GM18505 (cell line): ENCODE data around the gene CEP170B.

Experiments
- ATAC-seq: cut with Tn5 transposase; IDR thresholded peaks from one replicate; pipeline ENCODE4 v1.9.1; 2021; ENCODE audit not compliant: unreplicated experiment
- POLR2A ChIP-seq: IDR thresholded peaks from 4 replicates; pipeline ENCODE4 v1.6.1; 2011; ENCODE audit warnings: borderline replicate concordance; ENCODE audit not compliant: insufficient read depth, insufficient read length; ENCODE audit errors: extremely low read depth

The CEP170B gene

DNA sequence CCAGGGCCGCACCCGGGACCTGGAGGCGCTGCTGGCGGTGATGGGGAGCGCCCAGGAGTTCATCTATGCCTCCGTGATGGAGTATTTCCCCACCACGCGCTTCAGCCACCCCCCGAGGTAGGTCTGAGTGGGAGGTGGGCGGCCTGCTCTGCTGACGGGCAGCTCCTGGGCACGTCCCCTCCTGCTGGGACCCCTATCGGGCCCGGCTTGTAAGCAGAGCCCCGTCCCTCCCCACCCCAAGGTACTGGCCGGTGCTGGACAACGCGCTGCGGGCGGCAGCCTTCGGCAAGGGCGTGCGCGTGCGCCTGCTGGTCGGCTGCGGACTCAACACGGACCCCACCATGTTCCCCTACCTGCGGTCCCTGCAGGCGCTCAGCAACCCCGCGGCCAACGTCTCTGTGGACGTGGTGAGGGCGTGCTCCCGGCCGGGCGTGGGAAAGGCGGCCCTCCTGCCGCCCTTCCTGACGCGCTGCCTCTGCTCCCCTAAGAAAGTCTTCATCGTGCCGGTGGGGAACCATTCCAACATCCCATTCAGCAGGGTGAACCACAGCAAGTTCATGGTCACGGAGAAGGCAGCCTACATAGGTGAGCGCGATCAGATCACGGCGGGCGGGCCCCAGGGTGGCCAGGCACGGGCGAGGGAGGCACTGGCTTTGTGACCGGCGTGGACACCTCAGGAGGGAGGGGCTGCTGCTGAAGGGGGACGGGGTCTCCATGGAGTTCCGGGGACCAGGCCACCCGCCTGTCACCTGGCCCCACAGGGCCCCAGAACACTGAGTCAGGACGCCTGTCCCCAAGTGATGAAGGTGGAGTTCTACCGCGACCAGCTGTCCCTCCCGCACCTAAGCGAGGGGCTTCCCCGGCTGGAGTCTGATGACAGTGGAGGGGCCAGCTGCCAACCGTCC is 67.0 kb downstream of the CEP170B start:
- no peak for TF ChIP-seq POLR2A
- no peak for ATAC-seq

DNA sequence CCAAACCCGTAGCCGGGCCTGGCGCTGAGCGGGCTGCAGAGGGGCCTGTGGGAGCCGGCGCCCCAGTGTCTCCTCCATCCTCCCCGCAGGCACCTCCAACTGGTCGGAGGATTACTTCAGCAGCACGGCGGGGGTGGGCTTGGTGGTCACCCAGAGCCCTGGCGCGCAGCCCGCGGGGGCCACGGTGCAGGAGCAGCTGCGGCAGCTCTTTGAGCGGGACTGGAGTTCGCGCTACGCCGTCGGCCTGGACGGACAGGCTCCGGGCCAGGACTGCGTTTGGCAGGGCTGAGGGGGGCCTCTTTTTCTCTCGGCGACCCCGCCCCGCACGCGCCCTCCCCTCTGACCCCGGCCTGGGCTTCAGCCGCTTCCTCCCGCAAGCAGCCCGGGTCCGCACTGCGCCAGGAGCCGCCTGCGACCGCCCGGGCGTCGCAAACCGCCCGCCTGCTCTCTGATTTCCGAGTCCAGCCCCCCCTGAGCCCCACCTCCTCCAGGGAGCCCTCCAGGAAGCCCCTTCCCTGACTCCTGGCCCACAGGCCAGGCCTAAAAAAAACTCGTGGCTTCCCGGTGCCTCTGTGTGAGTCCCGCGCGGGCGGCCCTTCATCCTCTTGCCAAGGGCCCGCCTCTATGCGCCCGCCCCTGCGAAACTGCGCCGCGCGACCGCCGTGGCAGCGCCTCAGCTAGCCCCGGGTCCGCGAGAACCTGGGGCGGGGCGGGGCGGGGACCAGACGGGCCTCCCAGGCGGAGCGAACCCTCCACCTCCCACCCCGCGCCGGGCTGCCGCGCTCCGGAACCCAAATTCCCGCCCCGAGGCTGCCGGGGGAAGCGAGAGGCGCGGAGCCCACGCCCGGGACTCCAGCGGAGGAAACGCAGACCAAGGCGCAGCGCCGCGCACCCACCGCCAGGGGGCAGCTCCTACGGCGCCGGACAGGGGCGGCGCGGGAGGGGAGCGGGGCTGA is 67.9 kb downstream of the CEP170B start:
- ATAC-seq, result peak; percentile 57
- no peak for TF ChIP-seq POLR2A

DNA sequence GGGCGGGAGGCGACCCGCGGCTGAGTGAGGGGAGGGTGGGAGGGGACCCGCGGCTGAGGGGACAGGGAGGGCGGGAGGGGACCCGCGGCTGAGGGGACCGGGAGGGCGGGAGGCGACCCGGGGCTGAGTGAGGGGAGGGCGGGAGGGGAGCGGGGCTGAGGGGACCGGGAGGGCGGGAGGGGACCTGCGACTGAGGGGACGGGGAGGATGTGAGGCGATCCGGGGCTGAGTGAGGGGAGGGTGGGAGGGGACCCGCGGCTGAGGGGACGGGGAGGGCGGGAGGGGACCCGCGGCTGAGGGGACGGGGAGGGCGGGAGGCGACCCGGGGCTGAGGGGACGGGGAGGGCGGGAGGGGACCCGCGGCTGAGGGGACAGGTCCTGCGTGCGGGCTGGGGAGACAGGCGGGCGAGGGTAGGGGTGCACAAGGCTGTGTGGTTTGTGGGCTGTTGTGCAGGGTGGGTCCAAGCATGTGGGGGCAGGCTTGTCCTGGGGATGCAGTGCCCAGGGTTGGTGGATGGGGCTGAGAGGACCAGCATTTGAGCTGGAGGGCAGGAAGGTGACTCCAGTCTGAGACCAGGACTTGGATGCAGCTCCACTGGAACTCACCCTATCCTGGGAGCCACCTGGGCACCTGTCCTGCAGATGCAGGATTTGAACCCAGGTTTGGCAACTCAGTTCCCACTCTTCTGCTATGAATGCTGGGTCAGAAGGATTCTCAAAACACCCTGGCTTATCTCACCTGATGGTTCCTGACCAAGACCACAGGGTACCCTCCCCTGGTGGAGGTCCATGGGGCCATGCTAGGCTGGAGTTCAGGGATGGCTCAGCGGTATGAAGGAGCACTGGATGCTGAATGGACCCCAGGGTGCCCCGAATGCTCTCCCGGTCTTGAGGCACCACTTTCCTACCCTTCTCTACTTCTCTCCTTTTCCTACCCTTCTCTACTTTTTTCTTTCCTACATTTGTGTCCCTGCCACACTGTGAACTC is 69.0 kb downstream of the CEP170B start:
- no peak for TF ChIP-seq POLR2A
- ATAC-seq, result no peak

DNA sequence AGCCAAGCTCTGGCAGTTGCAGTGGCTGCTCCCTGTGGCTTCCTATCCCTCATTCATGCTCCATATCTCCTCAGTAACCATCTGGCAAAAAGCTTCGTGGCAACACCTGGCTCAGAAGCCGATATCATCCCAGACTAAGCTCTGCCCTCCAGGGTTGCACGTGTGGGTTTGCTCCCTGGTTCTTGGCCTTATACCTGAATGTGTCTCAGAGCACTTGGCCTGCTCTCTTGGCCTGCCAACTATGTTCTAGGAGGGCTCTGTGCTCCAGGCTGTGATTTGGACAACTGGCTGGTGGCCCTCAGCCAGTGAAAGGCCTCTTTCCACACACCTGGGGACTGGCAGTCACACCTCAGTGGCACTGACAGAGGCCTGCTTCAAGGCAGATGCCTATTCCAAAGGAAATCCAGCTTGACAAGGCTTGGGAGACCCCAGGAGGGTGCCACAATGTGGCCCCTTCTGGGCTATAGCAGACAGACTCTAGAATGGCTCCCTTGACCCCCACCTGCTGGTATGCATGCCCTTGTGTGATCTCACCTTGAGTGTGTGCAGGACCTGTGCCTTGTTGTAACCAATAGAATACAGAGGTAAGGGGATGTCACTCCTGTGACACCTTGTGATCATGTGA is 70.1 kb downstream of the CEP170B start:
- no peak for TF ChIP-seq POLR2A
- no peak for ATAC-seq

DNA sequence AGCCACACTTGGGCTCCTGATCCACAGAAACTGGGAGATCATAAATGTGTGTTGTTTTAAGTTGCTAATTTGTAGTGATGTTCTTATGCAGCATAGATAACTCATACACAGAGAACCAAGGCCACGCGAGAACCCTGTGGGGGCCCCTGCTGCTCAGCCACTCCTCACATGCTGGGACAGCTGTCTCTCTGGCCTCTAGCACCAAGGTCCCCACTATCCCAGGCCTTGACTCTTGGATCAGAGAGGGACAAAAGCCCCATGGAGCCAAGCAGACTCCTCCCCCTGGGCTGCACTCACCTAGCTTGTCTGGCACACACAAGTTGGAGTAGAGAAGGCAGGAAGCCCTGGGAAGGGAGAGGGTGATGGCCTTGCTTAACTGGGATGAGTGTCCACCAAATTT is 70.9 kb downstream of the CEP170B start:
- TF ChIP-seq POLR2A, result no peak
- no peak for ATAC-seq

DNA sequence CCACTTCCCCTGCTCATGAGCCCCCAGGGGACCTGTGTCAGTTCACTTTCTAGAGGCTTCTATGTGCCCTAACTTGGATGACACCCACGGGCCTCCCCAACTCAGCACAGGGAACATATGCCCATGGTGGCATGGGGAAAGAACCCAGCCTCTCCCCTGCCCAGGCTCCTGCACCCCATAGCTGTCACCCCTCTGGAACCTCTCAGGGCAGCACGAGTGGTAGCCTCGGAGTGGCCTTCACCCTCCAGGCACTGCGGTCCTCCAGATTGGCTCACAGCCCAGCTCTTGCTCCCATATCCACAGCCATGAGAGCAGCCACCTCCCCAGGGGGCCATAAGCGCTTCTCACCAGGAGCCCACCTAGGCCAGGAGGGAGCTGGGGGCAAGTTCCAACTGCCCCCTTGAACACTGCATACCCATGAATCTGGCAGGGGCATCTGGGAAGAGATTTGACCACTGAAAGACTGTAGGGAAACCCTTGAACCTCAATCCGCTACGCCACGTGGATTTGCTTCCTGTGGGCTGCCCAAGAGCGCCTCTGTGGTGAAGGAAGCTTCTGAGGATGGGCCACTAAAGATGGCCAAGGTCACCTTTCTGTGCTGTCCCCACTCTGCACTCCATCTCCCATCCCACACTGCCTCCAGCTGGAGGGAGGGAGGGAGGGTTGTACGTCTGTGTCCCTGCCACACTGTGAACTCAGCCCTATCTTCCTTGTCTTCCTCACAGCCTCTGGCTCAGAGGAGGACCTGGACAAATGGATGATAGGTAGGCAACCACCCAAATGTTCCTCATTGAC is 71.5 kb downstream of the CEP170B start:
- no peak for ATAC-seq
- TF ChIP-seq POLR2A, result no peak

DNA sequence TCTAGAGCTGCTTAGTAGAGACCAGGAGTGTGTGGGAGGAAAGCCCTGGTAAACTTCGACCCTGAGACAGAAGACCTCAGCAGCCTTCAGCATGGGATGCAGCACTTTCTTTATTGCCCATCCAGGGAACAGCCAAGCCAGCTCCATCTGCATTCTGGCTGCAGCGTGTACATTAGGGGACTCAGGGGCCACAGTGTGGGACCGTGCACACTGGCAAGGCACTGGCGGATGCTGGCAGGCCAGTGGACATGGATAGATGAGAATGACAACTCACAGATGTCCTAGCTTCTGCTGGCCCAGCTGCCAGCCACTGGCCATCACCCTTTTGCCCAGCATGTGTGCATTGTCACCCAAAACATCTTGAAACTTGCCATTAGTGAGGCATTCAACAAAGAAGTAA is 72.1 kb downstream of the CEP170B start:
- no peak for TF ChIP-seq POLR2A
- no peak for ATAC-seq

DNA sequence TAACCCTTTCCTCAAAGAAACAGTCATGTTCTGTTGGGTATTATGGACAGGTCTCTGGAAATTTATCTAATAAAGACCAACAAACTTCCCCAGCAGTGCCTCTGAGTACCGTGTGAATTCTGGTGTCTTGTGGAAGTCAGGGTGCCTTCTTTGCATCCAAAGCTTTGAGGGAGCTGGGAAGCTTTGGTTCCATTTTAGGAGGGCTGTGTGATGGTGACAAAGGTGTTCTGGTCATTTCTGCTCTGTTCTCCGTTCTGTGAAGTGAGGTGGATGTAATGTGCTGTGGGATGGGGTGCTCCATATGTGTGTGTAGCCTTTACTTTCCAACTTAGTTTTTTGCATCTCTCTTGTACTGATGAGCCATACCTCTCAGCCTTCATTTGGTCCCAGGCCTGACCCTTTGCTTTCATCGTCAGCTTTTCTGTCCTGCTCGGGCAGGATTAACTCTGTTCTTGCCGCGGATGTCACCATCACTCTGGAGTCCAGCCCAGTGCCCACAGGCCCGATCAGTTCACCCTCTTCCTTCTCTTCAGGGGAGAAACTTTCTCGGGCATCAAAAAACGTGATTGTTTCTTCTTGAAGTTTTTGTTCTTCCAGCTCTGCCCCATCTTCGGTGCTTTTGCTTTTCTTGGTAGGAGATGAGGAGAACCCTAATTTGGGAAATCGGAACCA is 72.8 kb downstream of the CEP170B start:
- ATAC-seq, result no peak
- TF ChIP-seq POLR2A, result no peak

DNA sequence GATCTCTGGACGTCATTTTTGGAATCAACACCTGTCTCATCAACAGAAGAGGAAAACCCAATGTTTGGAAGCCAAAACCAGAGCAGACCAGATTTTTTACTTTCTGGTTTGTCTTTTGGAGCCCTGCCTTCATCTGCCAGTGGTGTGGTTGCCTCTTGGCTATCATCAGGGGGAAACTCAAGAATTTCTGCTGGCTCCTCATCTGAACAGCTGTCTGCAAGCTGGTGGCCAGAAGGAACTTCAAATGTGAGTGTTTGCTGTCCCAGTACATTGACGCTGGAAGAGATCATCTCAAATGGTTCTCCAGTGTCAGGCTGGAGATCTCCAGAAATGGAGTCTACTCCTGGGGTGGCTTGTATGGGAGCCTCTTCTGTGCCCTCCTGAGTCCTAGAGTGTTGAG is 73.4 kb downstream of the CEP170B start:
- ATAC-seq, result no peak
- no peak for TF ChIP-seq POLR2A

DNA sequence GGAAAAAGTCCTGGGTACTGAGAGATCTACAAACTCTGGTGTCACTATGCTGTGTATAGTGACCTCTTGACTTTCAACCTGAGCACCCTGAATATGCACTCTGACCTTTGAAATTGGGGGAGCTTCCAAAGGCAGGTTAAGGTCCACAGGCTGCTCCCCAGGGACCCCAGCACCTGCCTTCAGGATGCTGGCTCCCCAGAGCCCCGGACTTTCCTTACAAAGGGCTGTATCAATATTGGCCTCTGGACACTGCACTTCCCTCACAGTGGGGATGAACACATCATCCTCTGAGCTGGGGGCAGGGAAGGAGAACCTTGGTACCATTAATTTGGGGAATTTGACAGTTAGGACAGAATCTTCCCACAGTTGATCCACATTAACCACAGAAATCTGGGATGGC is 73.9 kb downstream of the CEP170B start:
- no peak for ATAC-seq

DNA sequence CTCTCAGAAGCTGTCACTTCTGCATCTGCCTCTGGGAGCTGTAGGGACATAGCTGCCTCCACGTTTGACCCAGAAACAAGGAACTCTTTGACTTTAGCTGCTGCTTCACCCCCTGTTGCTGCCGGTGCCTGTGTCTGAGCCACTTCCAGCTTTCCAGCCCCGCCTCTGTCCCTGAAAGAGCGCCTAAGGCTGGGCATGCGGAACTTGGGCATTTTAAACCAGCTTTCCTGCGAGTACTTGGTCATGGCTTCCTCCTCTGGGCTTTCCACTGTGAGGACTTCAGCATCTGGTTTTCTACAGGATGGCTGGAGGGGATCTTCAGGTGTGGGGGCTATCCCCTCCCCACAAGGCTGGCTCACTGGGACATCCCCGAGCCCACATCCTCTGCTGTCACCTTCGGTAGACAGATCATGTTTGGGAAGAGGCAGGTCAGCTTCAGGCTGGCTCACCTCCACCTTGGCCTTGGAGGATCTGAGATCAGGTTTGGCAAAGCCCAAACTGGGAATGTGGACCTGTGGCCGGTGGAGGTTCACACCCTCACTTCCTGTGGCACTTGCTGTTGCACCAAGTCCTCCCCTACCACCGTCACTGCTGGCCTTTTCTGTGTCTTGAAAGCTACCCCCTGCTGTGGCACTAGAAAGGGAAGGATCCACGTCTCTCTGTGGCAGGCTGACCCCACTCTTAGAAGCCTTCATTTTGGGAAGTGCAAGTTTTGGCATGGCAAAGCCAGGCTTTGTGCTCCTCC is 74.8 kb downstream of the CEP170B start:
- ATAC-seq, result no peak
- TF ChIP-seq POLR2A, result no peak

More for the DNA sequence above, 73.9 kb downstream of the CEP170B start:
- no peak for TF ChIP-seq POLR2A
